Stimulated activated CD4-positive, alpha-beta T cell treated with anti-CD3 and anti-CD28 coated beads, TNF-alpha, amount 100 ng/mL, for 24 hours (primary cell): ENCODE measurements around the gene DRAP1.
"Not testable (repeated sequence)": the region's sequence is repeated elsewhere in the genome, so short reads cannot be mapped to it uniquely, and the experiment has no call there.

Experiments used
- DNase-seq, 3 experiments: peaks; one replicate each; pipeline ENCODE4 v3.0.0-alpha.2; 2020; ENCODE audit warnings: low read depth in 3 of 3

The DRAP1 gene

DNA sequence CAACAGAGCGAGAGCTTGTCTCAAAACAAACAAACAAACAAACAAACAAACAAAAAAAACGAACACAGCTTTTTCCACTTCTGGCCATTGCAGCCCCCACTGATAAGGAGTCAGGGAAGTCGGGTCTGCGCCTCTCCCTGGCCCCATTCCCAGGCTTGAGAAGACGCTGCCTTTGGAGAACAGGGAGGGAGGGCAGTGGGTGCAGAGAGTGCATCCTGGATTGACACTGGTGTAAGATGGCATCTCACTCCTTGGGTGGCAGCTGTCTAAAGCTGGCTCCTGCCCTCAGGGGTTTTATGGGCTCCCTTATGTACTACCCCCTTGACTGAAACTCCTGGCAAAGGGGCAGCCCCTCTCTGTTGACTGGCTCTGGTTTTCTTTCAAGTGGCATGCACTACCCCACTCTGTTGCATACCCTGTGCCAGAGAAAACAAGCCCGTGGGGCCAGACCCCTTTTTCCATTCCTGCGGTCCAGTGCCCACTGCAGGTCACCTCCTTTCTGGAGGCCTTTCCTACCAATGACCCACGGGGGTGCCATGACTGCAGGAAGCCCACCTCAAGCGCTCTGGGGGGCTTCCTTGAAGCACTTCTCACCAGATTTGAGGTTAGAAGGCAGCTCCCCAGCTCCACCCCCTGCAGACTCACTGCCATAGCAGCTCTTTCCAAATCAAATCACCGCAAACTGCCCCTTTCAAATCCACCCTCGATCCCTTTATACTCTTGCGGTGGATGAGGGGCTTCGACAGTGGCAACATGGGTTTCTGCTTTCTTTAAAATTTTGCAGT is 12.7 kb downstream of the DRAP1 start:
- DNase-seq = no peak

DNA sequence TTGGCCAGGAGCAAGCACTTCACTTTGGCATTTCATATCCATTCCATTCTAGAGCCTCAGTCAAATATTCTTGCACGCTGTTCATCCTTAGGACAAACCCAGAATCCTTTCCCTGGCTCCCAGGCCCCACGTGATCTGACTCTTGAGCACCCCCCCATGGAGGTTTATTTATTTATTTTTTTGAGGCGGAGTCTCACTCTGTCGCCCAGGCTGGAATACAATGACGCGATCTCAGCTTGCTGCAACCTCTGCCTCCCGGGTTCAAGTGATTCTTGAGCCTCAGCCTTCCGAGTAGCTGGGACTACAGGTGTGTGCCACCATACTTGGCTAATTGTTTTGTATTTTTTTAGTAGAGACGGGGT is 13.3 kb downstream of the DRAP1 start:
- no peak for DNase-seq

DNA sequence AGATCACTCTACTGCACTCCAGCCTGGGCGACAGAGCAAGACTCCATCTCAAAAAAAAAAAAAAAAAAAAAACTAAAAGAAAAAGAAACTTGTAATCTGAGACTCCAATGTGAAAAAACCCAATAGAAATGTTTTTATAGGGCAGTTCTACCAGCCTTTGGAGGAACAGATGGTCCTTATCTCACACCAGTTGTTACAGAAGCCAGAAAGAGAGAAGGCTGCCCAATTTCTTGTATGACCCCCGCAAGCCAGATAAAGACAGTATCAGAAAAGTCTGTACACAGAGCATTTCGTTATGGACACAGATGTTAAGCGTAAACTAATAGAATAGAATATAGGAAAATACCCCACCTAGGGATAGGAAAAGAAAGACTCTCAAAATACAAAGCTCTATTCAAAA is 14.8 kb downstream of the DRAP1 start:
- no peak for DNase-seq

DNA sequence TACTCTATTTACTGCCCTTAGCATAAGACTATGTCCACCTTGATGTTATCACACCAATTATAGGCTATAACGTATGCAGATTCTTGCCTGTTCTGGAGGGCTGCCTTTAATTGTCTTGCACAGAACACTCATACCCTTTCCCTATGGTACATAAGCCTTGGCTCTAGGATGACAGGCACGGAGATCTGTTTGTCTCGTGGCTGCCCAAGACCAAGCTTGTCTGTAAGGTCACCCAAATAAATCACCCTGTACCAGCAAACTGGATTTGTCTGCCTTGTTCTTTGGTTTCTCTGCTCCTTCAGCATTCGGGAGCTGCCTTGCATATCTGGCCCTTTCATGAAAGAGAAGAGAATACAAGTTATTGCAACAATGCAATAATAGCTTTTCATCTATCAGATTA is 18.5 kb downstream of the DRAP1 start:
- DNase-seq = no peak

DNA sequence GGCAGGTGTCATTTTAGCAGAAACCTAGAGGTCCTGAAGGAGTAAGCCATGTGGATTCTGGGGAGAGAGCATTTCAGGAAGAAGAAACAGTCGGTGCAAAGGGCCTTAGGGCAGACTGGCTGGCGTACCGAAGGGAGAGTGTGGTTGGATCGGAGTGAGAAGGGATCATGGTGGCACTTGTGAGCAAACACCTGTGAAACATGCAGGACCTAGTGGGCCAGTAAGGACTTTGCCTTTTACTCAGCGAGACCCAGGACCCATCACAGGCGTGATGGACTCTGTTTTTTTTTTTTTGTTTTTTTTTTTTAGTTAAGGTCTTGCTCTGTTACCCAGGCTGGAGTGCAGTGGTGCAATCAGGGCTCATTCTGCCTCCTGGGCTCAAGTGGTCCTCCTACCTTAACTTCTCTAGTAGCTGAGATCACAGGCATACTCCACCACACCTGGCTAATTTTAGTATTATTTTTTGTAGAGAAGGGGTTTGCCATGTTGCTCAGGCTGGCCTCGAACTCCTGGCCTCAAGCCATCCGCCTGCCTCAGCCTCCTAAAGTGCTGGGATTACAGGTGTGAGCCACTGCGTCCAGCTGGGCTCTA is 22.6 kb downstream of the DRAP1 start:
- no peak for DNase-seq

DNA sequence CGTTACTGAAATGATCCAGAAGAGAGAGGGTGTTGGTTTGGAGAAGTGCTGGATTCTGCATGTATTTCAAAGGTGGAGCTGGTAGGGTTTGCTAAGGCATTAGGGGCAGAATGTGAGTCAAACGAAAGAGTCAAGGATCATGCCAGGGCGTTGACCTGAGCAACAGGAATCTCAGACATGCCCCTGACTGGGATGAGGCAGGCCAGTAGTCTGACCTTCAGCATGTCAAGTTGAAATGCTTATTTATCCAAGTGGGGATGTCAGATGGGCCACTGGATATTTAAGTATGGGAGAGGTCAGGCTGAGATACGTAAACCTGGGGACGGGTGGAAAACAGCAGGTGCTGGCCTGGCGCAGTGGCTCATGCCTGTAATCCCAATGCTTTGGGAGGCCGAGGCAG is 23.3 kb downstream of the DRAP1 start:
- no peak for DNase-seq

DNA sequence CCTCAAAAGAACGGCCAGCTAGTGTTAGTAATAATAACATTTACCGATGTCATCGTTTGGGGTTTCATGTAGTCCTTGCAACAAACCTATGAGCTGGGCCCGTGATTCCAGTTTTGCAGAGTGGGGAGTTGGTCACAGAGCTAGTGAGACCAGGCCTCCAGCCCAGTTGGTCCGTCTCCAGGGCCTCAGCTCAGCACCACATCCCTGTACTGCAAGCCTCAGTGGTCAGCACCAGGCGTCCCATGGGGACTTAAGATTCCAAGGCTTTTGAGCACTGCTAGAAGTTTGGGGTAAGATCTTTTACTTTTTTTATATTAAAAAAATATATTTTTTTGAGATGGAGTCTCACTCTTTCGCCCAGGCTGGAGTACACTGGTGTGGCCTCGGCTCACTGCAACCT is 25.0 kb downstream of the DRAP1 start:
- no peak for DNase-seq

DNA sequence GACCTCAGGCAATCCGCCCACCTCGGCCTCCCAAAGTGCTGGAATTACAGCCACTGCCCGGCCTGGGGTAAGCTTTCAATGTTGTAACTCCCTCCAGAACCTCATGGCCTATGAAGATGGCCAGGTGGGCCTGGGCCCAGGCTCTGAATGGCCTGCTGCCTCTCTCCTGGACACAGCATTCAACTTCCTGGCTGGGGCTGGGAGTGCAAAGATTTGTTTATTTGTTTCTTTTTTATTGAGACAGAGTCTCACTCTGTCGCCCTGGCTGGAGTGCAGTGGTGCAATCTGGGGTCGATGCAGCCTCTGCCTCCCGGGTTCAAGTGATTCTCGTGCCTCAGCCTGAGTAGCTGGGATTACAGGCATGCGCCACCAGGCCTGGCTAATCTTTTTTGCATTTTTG is 25.5 kb downstream of the DRAP1 start:
- DNase-seq = no peak

DNA sequence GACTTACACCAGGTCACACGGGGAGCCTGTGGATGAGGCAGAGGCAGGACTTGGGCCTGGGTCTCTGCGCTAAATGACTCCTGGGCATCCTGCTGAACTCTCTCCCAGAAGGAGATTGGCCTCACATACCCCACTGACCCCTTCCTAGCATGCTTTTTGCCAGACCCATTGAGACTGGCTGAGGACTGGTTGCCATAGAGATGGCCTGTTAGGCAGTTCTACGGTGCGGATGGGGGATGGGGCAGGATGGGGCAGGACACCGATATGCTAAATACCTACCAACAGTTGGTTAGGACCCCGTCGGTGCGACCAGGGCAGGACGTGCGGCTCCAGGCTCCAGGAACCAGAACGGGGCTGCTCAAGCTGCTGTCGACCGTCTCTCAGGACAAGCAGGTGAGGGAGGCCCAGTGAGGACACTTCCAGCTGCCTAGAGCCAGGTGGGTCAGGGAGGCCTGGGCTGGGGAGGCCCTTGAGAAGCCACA is 26.2 kb downstream of the DRAP1 start, which contains the start of gene TSGA10IP:
TSS of gene TSGA10IP (plus strand) at position 51 of the 482 bp plus-strand sequence. CDS start at position 247, 196 bp downstream.
- DNase-seq = no peak

DNA sequence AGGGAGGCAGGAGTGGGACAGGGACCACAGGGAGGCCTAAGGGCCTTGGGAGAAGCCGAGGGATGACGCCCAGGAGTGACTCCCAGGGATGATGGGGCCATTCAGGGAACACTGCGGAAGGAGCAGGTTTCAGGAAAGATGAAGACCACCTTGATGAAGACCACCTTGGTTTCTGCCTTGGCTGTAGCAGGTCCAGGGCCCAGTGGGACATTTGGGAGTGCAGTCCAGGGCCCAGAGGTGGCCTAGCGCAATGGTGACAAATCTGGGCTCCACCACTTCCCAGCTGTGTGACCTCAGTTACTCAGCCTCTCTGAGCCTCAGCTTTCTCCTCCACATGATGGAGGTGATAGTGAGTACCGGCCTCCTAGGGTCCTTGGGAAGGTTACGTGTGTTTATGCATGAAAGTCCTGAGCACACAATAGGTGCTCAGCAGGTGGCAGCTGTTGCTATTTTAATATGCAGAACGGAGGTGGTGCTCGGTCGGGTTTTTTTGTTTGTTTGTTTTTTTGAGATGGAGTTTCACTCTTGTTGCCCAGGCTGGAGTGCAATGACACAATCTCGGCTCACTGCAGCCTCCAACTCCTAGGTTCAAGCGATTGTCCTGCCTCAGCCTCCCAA is 26.8 kb downstream of the DRAP1 start:
- DNase-seq = no peak

DNA sequence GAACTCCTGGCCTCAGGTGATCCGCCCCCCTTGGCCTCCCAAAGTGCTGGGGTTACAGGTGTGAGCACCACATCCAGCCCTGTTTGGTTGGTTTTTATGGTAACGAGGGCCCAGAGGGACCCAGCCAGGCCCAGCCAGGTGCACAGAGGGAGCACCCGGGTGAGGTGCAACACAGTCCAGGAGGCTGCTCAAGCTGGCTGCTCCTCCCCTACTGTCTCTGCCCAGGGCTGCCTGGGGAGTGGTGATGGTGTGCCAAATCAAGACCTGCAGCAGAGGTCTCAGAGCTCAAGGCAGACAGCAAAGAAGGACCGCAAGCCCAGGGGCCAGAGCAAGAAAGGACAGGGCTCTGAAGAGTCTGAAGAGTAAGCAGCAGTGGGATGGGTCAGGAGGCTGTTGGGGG is 27.4 kb downstream of the DRAP1 start:
- DNase-seq = no peak

DNA sequence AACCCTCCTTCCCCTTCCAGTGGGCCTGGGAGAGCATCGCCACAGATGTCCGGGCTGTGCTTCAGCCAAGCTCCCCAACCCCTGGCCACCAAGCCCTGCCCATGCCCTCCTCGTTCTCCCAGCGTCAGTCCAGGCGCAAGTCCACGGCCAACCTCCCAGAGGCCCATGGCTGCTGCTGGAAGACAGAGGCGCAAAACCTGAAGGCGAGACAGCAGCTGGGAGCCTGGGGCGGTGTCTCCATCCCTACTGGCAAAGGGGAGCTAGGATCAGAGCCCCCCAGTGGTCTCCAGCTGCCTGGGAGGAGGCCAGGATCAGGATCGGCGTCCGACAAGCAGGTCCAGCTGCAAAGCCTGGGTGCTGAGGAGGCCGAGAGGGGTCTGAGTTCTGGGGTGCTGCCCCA is 27.9 kb downstream of the DRAP1 start:
- no peak for DNase-seq

DNA sequence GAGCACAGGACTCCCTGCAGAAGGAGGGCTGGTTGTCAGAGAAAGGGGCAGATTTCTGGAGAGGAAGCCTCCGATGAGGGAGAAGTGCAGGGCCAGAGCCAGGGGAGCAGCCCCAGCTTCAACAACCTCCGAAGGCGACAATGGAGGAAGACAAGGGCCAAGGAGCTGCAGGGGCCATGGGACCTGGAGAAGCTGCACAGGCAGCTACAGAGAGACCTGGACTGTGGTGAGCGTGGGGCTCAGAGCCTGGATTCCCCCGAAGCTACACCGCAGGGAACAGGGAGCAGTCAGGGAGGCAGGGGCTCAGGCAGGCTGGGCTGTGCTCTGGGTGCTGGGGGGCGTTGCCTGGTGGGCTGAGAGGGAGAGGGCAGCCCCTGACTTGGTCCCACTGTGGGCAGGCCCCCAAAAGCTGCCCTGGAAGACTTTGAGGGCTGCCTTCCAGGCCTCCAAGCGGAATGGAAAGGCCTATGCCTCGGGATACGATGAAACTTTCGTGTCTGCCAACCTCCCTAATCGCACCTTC is 28.4 kb downstream of the DRAP1 start:
- DNase-seq = no peak

DNA sequence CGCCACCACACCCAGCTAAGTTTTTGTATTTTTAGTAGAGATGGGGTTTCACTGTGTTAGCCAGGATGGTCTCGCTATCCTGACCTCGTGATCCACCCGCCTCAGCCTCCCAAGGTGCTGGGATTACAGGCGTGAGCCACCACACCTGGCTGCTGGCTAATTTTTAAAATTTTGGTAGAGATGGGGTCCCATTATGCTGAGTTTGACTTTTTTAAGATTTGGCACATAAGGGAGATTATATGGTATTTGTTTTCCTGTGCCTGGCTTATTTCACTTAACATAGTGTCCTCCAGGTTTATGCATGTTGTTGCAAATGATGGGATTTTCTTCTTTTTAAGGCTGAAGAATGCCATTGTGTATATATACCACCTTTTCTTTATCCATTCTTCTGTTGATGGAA is 31.5 kb downstream of the DRAP1 start:
- DNase-seq = not testable (repeated sequence)

DNA sequence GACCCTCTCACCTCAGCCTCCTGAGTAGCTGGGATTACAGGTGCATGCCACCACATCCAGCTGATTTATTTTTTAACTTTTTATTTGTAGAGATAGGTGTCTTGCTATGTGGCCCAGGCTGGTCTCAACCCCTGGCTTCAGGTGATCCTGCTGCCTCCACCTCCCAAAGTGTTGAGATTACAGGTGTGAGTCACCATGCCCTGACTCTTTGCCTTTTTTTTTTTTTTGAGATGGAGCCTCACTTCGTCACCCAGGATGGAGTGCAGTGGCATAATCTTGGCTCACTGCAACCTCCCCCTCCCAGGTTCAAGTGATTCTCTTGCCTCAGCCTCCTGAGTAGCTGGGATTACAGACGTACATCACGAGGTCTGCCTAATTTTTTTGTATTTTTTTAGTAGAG is 32.4 kb downstream of the DRAP1 start:
- not testable (repeated sequence) for DNase-seq

DNA sequence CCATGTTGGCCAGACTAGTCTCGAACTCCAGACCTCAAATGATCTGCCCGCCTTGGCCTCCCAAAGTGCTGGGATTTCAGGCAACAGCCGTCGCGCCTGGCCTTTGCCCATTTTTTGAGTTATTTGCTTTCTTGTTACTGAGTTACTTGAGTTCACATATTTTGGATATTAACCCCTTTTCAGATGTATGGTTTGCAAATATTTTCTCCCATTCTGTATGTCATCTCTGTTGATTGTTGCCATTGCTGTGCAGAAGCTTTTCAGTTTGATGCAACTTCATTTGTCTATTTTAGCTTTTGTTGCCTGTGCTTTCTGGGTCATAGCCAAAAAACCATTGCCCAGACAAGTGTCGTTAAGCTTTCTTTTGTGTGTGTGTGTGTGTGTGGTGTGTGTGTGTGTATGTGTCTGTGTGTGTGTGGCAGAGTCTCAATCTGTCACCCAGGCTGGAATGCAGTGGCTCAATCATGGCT is 32.9 kb downstream of the DRAP1 start:
- no peak for DNase-seq

DNA sequence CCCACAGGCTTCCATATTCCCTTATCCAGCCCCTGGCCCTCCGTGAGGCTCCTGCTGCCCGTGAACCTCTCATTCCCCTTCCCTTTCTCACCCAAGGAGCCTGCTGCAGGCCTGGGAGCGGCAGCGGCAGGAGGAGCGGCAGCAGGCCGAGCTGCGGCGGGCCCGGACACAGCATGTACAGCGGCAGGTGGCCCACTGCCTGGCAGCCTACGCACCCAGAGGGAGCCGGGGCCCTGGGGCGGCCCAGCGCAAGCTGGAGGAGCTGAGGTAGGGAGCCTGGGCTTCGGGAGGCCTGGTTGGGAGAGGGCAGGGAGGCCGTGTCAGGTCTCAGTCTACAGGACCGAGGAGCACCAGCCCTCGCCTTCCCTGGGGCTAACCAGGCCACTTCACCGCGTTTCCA is 34.2 kb downstream of the DRAP1 start:
- no peak for DNase-seq

DNA sequence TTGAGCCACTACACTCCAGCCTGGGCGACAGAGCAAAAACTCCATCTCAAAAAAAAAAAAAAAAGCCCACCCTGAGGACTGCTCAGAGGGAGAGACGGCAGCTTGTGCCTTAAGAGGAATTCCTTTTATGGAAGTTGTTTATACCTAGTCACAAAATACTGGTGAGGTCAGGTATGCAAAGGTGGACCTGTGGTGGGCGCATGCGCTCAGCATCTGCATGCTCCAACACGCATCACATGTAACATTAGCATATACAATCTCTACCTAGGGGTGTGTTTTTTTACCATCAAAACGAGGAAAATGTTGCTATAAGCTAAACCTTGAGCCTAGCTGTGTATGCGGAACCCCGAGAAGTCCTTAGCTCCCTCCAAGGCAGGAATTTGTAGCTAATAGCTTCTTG is 35.5 kb downstream of the DRAP1 start:
- no peak for DNase-seq

DNA sequence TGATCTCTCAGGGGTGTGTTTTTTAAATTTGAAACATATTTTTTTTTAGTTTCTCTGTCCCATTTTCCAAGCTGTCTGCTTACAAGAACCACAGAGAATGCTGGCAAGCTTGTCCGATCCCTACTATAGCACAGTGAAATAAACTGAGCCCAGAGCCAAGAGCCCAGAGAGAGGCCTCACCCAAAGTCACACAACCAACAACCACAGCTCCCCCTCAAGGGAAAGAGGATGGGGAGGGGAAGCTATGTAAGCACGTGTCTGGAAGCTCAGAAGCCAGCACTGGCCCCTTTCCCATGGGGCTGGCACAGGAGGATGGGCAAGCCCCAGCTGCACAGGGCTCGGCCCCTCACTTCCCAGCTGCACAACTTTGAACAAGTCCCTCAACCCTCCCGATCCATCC is 39.1 kb downstream of the DRAP1 start:
- no peak for DNase-seq

DNA sequence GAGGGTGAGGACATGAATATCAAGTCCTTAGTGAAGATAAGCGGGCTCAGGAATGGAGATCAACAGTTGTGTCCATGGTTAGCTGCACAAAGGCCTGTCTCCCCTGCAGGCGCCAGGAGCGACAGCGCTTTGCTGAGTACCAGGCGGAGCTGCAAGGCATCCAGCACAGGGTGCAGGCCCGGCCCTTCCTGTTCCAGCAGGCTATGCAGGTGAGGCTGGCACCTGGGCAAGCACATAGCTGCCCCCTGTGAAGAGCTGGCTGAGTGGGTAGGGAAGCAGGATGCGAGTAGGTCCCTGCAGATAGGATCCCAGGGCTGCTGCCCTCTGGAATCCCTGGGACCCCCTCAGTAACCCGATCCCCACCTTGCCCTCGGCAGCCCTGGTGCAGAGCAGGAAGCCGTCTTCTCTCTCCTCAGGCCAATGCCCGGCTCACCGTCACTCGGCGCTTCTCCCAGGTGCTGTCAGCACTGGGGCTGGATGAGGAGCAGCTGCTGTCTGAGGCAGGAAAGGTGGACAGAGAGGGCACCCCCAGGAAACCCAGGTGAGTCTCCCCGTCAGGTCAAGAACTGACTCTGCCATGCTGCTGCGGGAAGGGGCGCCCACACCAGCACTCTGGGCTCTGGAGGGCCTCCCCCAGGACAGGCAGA is 39.7 kb downstream of the DRAP1 start:
- no peak for DNase-seq

DNA sequence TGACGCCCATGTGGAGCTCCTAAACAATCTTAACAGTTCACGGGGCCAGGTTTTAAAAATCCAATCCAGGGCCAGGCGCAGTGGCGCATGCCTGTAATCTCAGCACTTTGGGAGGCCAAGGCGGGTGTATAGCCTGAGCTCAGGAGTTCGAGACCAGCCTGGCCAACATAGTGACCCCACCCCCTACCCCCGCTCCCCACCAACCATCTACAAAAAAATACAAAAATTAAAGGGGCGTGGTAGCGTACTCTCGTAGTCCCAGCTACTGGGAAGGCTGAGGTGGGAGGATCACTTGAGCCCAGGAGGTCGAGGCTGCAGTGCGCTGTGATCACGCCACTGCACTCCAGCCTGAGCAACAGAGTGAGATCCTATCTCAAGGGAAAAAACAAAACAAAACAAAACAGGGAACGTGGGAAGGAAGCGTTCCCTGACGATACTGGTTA is 41.6 kb downstream of the DRAP1 start:
- no peak for DNase-seq
